ENCODE results near the gene APLNR.
"Not testable (repeated sequence)": the region's sequence is repeated elsewhere in the genome, so short reads cannot be mapped to it uniquely, and the experiment has no call there.

Gene APLNR

DNA sequence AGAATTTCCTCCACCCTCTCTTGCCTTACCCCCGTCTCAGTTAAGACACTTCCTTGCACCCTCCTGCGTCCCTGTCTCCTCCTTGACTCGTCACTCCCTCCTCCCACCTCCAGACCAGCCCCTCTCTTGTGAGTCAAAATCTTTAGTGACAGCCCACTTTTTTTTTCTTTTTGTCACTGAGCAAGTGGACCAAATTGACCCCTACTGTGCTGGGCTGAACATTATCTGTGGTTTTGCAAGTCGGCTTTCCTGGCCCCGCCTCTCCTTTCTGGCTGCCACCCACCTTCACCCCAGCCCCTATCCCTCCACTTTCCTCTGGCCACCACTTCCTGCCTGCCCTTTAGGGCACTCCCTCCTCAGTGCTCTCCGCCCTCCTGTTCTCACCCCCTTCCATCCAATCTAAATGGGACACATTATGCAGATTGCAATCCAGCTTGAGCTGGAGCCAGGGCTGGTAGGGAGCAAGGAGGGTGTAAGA lies at the start of gene APLNR:
Gene APLNR (minus strand): TSS at position 47 of the 478 bp plus-strand sequence. CDS start 246 bp downstream, outside the sequence.
- DNase-seq (ENCODE audit: low read depth in 1 of 2, low spot score in 1 of 2) = no peak

DNA sequence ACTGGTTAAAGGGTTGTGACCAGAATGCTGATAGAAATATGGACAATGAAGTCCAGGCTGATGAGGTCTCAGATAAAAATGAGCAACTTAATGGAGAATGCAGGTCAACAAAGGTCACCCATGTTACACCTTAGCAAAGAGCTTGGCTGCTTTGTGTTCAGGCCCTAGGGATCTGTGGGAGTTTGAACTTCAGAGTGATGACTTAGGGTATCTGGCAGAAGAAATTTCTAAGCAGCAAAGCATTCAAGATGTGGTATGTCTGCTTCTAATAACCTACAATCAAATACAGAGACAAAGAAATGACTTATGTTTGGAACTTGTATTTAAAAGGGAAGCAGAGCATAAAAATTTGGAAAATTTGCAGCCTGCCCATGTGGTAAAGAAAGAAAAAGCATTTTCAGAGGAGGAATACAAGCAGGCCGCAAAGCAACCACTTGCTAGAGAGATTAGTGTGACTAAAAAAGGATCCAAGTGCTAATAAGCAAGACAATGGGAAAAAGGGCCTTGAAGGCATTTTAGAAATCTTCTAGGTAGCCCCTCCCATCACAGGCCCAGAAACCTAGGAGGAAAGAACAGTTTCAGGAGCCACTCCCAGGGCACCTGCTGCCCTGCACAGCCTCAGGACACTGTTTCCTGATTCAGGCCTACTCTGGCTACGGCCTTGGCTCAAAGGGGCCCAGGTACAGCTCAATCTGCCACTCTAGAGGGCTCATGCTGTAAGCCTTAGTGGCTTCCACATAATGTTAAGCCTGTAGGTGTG lies 46.4 kb upstream of the APLNR start:
- no peak for DNase-seq (ENCODE audit: low read depth in 1 of 2, low spot score in 1 of 2)

DNA sequence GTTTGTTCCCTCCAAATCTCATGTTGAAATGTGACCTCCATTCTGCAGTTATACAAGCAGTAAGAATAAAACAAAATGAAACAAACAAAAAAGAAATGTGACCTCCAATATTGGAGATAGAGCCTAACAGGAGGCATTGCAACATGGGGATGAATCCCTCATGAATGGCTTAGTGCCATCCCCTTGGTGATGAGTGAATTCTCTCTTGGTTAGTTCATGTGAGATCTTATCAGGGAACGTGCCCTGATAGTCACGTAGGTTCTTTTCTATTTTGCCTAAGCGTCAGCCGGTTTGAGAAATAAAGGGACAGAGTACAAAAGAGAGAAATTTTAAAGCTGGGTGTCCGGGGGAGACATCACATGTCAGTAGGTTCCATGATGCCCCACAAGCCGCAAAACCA lies 44.5 kb upstream of the APLNR start:
- DNase-seq (ENCODE audit: low read depth in 1 of 2, low spot score in 1 of 2) = not testable (repeated sequence)

DNA sequence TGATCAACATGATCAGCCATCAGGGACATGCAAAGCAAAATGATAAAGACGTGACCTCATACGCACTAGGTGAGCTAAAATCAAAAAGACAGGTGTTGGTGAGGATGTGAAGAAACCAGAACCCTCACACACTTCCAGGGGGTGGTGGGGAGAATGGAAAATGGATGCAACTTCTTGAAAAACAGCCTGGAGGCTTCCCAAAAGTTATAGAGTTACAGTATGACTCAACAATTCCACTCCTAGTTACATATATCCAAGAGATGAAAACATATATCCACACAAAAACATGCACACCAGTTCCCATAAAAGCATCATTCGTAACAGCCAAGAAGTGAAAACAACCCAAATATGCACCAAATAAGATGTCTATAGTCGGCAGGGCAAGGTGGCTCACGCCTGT lies 42.1 kb upstream of the APLNR start:
- no peak for DNase-seq (ENCODE audit: low read depth in 1 of 2, low spot score in 1 of 2)

DNA sequence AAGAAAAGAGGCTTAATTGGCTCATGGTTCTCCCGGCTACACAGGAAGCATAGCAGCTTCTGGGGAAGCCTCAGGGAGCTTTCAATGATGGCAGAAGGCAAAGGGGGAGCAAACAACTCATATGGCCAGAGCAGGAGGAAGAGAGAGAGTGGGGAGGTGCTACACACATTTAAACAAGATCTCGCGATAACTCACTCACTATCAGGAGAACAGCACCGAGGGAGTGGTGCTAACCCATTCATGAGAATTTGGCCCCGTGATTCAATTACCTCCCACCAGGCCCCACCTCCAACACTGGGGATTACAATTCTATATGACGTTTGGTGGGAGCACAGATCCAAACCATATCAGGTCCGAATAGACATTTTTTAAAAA lies 41.7 kb upstream of the APLNR start:
- DNase-seq (ENCODE audit: low read depth in 1 of 2, low spot score in 1 of 2) = no peak

DNA sequence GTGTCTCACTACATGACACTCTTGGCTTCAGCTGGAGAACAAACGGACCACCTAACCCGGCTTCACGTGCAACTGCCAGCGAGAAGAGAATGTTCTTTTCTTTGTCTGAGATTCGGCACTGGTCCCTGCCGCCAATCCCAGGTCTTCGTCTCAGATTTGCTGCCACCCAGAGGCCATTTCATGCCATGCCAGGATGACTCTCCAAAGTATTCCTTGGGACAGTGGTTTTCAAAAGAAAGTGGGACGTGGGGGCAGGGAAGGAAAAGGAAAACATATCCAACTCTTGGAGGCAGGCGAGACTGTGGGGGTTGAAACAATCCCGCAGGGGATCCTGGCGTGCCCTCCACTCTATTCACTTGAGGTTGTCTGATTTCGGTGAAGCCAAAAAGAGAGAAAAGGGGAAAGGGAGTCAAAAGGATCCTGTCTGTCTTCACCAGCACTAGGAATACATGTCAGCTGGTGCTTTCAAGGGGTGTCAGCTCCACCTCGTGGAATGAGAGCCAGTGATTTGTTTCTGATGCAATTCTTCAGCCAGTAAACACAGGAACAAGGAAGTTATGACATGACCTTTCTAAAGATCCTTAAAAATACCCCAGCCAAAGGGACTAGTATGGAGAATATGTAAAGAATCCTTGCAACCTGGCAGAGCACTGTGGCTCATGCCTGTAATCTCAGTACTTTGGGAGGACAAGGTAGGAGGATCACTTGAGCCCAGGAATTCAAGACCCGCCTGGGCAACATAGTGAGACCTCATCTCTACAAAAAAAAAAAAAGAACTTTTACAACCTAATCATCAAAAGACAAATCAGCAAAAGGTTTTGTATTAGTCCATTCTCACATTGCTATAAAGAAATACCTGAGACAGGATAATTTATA lies 41.0 kb upstream of the APLNR start:
- DNase-seq (ENCODE audit: low read depth in 1 of 2, low spot score in 1 of 2) = no peak

DNA sequence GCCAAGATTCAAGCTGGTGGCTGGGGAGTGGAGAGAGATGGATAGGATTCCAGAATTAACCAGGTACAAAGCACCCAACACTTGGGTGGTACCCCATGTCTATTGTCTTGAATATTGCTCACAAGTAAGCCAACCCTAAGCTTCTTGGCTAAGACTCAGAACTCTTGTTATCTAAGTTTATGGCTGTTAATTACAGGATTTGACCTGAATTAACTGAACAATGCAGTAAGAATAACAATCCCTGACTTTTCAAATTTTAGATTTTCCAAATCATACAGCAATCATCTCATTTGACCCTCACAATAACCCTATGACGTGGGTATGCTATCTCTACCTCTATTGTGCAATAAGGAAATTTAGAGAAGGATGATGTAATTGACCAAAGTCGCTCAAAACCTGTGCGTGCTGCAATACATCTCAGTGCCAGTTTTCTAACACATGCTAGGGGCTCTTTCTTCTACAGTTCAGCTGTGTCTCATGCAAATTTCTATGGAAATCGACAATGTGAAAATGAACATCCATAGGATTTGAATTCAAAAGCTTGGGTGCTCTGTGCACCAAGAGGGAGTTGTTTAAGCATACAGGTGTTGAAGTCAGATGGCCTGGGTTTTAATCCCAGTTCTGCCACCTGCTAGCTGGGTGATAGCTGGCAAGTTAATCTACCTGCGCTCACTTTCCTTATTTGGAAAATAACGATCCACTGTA lies 40.1 kb upstream of the APLNR start:
- no peak for DNase-seq (ENCODE audit: low read depth in 1 of 2, low spot score in 1 of 2)

DNA sequence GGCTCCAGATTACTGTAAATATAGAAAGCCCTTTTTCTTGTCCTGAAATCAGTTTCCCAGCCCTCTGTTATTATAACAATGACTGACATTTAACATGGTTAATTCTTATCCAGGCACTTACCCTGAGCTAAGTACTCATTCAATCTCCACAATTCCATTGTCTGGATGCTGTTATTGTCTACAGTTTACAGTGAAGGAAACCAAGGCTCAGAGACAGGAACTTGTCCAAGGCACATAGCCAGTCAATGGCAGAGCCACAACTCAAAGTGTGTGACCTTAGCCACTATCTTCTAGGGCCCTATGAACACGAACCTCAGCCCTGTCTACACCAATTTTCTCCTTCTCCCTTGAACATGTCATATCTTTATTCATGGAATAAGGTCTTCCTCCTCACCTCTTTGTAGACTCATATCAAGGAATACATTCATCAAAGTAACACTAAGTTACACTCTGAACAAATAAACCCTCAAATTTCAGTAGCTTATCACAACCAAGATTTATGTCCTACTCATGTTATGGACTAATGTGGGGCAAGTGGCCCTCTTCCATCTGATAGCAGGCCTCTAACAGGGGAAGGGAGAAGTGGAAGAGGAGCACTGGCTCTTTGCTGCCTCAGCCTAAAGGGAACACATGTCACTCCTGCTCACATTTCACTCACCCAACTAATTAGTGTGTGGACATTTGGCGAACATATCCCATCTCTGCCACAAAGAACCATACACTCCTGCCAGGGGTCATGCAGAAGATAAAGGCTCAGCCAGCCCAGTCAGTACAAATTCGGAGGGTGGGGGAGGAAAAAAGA lies 39.3 kb upstream of the APLNR start:
- no peak for DNase-seq (ENCODE audit: low read depth in 1 of 2, low spot score in 1 of 2)

DNA sequence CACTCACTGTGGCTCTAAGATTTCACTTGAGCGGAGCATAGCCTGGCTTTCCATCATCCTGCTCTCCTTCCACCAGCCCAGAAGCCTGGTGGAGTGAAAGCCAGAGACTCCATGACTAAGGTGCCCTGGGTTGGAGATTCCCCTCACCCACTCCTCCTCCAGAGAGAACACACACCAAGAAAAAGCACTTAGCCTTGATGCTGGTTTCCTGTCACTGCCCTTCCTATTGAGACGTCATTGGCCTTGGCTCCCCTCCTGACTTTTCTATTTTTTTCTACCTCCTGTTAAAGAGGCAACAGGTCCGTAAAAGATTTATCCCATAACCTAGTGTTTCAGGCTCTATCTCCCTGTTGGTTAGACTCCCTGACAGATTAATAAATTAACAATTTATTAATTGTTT lies 38.5 kb upstream of the APLNR start:
- no peak for DNase-seq (ENCODE audit: low read depth in 1 of 2, low spot score in 1 of 2)

DNA sequence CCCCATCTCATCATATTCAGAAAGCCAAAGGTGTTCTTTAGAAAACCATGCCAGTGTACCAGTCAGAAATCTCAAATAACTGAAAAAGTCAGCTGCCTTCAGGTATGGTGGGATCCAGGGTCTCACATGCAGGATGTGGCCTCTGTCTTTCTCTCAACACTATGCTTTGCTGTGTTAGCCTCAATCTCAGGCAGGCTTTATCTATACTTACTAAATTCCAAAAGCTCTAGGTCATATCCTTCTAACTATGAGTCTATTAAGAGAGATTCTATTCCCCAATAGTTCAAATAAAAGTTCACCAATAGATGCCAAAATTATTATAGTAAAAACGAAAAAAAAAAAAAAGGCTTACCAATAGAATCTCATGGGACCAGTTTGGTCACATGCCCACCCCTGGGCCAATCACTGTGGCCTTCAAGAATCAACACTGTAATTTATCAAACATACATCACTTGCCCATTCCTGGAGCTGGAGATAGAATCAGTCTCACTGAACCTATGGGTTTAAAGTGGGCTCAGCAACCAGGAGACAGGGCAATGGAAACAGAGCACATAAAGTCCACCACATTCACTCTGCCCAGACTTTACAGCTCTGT lies 38.0 kb upstream of the APLNR start:
- no peak for DNase-seq (ENCODE audit: low read depth in 1 of 2, low spot score in 1 of 2)

DNA sequence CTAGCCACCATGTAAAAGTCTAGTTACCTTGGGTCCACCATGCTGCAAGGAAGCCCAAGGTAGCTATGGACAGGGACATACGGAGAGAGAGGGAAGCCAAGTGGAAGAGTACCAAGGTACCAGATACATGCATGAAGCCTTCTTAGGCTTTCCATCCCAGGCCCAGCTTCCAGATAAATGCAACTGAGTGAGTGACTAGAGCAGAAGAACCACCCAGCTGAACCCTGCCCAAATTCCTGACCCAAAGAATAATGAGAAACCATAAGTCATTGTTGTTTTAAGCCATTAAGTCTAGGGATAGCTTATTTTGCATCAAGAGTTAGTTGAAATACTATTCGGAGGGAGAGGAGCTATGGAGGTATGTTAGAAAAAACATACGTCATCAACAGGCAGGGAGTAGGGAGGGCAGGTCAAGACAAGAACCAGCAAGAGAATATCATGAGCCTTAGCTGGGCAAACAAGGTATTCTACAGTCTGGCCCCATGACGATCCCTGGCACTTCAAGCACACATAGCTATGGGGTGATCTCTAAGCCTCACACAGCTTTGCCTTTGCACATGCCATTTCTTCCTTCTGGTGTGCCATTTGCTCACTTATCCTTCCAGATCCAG lies 36.5 kb upstream of the APLNR start:
- no peak for DNase-seq (ENCODE audit: low read depth in 1 of 2, low spot score in 1 of 2)

DNA sequence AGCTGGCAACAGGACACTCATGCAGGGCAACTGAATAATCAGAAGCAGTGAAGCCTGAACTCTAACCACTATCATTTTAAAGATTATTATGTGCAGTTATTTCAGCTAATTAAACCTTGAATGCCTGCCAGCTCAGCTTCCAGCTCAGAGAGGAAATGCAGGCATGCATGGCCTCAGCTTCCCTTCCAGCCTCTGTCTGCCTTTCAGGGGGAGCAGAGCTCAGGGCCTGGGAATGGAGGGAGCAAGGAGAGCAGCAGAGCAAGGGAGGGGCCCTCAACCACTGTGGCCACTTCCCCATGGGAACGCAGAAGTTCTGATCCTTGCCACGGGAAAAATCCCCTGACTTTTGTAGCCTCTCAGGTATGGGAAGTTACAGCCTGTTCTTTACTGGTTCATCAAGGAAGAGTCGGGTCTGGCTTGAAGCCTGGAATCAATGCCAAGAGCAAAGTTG lies 32.5 kb upstream of the APLNR start:
- DNase-seq (ENCODE audit: low read depth in 1 of 2, low spot score in 1 of 2) = no peak

DNA sequence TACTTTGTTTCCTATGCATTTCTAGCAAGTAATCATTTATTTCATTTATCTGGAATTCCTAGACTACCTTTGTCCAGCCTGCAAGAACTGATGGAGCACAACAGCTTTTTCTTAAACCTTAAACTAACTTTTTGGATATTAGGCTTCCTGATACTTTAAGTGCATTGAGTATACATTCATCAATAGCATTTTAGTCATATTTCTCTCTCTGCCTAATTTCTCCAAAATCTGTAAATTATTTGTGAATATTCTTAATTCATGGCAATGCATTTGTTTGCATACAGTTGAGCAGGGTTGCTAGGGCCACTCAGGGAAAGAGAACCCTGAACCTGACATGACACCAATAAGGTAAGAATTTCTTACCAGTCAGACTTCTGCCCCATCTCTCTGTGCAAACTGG lies 29.1 kb upstream of the APLNR start:
- DNase-seq (ENCODE audit: low read depth in 1 of 2, low spot score in 1 of 2) = no peak

DNA sequence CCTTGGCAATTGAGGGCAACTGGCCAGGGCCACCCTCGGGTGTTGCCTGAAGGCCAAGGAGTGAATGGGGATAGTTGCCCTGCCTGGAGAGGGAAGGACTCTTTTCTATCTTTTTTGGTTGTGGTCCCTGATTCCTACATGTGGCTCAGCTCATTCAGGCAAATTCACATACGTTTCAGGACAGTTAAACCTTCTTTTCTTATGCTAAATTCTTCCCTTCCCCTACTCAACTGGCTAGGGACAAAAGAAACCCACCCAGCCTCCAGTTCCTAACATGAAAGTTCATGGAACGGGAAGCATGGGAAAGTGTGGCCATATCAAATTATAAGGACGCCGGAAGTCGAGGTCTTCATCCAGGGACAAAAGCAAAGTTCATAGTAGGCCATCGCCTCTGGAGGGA lies 26.3 kb upstream of the APLNR start:
- no peak for DNase-seq (ENCODE audit: low read depth in 1 of 2, low spot score in 1 of 2)

DNA sequence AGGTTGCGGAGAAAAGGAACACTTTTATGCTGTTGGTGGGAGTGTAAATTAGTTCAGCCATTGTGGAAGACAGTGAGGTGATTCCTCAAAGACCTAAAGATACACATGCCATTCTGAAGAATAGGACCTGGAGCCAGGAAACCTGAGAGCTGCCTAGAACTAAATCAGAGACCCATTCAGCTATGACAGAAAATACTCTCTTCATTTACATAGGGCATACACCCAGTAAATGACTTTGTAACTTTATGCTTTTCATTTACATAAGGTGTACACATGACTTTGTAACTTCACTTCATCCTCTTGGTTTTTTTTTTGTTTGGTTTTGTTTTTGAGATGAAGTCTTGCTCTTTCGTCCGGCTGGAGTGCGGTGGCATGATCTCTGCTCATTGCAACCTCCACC lies 25.1 kb upstream of the APLNR start:
- DNase-seq (ENCODE audit: low read depth in 1 of 2, low spot score in 1 of 2) = no peak

DNA sequence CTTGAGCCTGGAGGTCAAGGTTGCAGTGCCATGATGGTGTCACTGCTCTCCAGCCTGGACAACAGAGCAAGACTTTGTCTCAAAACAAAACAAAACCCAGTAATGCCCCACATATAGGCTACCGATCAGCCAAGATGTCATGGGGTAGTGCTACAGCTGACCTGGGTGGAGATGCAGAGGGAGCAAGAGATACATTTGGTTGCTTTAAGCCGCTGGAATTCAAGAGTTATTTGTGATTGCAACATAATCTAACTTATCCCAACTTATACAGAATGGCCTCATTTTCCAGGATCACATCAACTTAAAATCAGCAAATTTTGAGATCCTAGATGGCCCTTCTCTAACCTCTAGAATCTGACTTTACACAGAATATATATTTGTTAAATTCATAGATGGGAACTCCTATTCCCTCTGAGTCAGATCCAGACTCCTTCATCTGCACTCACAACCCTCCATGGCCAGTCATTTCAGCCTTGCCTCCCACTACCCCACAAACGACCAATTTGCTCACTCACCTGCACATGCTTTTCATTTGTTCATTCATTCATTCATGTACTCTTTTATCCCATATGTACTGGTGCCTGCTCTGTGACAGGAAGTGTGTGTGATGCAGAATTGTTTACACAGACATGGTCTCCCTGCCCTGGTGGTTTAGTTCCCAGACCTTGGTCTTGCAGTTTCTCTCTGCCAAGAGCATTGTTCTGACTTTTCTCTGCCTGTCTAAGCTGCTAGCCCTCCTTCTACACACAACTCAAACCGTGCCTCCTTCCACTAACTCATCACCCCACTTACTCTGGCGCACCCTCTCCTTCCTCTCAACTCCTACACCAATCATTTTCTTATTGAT lies 24.1 kb upstream of the APLNR start:
- no peak for DNase-seq (ENCODE audit: low read depth in 1 of 2, low spot score in 1 of 2)

DNA sequence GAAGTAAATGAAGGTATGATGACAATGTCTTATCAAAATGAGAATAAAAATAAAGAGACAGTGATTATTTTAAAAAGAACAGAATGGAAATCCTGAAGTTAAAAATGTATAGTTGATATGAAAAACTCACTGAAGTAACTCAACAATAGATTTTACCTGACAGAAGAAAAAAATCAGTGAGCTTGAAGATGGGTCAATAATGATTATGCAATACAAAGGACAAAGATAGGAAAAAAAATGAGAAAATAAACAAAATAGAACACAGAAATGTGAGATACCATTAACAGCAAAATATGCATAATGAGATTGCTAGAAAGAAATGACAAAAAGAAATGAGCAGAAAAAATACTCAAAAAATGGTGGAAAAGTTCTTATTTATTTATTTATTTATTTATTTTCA lies 19.1 kb upstream of the APLNR start:
- no peak for DNase-seq (ENCODE audit: low read depth in 1 of 2, low spot score in 1 of 2)

DNA sequence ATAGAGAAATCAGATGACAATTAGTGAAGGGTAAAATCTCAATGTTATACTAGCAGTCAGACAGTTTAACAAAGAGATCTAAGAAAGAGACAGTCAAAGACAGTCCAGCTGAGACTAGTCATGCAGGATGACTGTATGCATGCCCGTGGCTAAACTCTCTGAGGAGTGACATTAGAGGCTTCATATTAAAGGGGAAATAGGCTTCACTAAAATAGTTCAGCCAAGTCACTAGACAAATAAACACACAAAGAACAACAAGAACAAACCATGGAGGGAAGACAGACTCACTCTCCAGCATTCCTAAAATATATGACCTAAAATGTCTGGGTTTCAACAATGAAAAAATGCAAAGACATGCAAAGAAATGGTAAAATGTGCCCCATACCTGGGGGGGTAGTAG lies 18.6 kb upstream of the APLNR start:
- no peak for DNase-seq (ENCODE audit: low read depth in 1 of 2, low spot score in 1 of 2)

DNA sequence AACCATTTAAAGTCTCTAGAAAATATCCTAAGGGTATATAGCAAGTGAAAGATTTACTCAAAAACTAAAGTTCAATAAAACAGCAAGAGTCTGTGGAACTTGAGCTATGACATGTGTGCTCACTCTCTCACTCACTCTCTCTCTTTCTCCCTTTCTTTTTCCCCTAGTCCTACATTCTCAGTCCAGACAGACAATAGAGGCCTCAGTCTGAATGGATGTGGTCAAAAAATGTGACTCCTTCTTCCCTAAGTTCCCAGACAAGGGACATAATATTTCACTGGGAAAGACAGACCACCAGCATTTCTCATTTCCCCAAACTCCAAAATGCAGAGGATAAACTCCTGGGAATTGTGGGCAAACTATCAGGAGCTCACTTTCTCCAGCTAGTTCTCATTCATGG lies 17.6 kb upstream of the APLNR start:
- DNase-seq (ENCODE audit: low read depth in 1 of 2, low spot score in 1 of 2) = no peak

Data from activated T-helper 1 cell treated with anti-CD3 and anti-CD28 coated beads, Interleukin-2, amount 50 U/mL, for 16 hours (primary cell).